Activated naive CD8-positive, alpha-beta T cell treated with anti-CD3 and anti-CD28 coated beads, Interleukin-2, amount 50 U/mL, for 24 hours (primary cell): Measurements from ENCODE around the gene TCF4.
A peak's percentile ranks its signal among the peaks of the same experiment; 100 is the strongest.

Source experiments
- ATAC-seq: fragments of 150-1000 bp; cut with Tn5 transposase; one replicate; pipeline ENCODE4 v1.10.0; 2021
- DNase-seq: peaks from one replicate; pipeline ENCODE4 v3.0.0; 2021
- H3K27ac Mint-ChIP-seq: one replicate; pipeline ENCODE4 v1.8.0; 2021; ENCODE audit warnings: mild to moderate bottlenecking, mixed read lengths
- H3K27me3 Mint-ChIP-seq: one replicate; pipeline ENCODE4 v1.8.0; 2021; ENCODE audit warnings: mixed read lengths
- H3K36me3 Mint-ChIP-seq: one replicate; pipeline ENCODE4 v1.8.0; 2021; ENCODE audit warnings: low read depth, mixed read lengths
- H3K4me1 Mint-ChIP-seq: one replicate; pipeline ENCODE4 v1.8.0; 2021; ENCODE audit warnings: mixed read lengths
- H3K4me3 Mint-ChIP-seq: one replicate; pipeline ENCODE4 v1.8.0; 2021; ENCODE audit warnings: mild to moderate bottlenecking, moderate library complexity, mixed read lengths
- H3K9me3 Mint-ChIP-seq: one replicate; pipeline ENCODE4 v1.8.0; 2021; ENCODE audit warnings: mixed read lengths

The TCF4 gene

GRCh38 chr18:55405893-55406406, 182.0 kb downstream of the TCF4 start:
- no peak overlapping the region for H3K4me3 Mint-ChIP-seq
- no peaks in the 10 kb centered on the region for H3K9me3 Mint-ChIP-seq
- peaks cover 6% of the 10 kb centered on the region for H3K4me1 Mint-ChIP-seq
- ATAC-seq (no peak), DNase-seq (peak; percentile 10)
- H3K36me3 Mint-ChIP-seq, result no peaks in the 10 kb centered on the region
- peak overlapping the region; percentile 14 for H3K27ac Mint-ChIP-seq
- peaks cover 2% of the 10 kb centered on the region for H3K27me3 Mint-ChIP-seq

- Mint-ChIP-seq H3K4me1 (peaks cover 6% of the 10 kb centered on the region), H3K27ac (no peak overlapping the region), H3K27me3 (peaks cover 2% of the 10 kb centered on the region), H3K4me3 (no peak overlapping the region), H3K36me3 (no peaks in the 10 kb centered on the region), H3K9me3 (no peaks in the 10 kb centered on the region)
- no peak for DNase-seq
- ATAC-seq, result no peak
These were observed 182.5 kb downstream of the TCF4 start for GRCh38 chr18:55405475-55405874.

GRCh38 chr18:55404832-55405465, 183.0 kb downstream of the TCF4 start:
- Mint-ChIP-seq H3K27me3 (peaks cover 2% of the 10 kb centered on the region), H3K4me1 (peaks cover 6% of the 10 kb centered on the region), H3K9me3 (no peaks in the 10 kb centered on the region), H3K36me3 (no peaks in the 10 kb centered on the region), H3K4me3 (no peak overlapping the region), H3K27ac (no peak overlapping the region)
- no peak for ATAC-seq
- no peak for DNase-seq

- H3K27ac Mint-ChIP-seq, result no peak overlapping the region
- no peaks in the 10 kb centered on the region for H3K36me3 Mint-ChIP-seq
These were observed 183.7 kb downstream of the TCF4 start for GRCh38 chr18:55404136-55404830.

GRCh38 chr18:55403421-55403949, 184.5 kb downstream of the TCF4 start:
- ATAC-seq (no peak), DNase-seq (no peak)
- H3K27me3 Mint-ChIP-seq, result peaks cover 2% of the 10 kb centered on the region
- H3K36me3 Mint-ChIP-seq, result no peaks in the 10 kb centered on the region
- peaks cover 6% of the 10 kb centered on the region for H3K4me1 Mint-ChIP-seq
- no peak overlapping the region for H3K4me3 Mint-ChIP-seq
- no peak overlapping the region for H3K27ac Mint-ChIP-seq
- no peaks in the 10 kb centered on the region for H3K9me3 Mint-ChIP-seq

More at GRCh38 chr18:55404136-55404830, 183.7 kb downstream of the TCF4 start:
- Mint-ChIP-seq H3K4me1 (peaks cover 6% of the 10 kb centered on the region), H3K27me3 (peaks cover 2% of the 10 kb centered on the region), H3K9me3 (no peaks in the 10 kb centered on the region), H3K4me3 (no peak overlapping the region)
- DNase-seq (no peak), ATAC-seq (no peak)

- Mint-ChIP-seq H3K4me1 (peaks cover 6% of the 10 kb centered on the region), H3K4me3 (no peak overlapping the region), H3K27ac (no peak overlapping the region), H3K36me3 (no peaks in the 10 kb centered on the region), H3K27me3 (peaks cover 2% of the 10 kb centered on the region), H3K9me3 (no peaks in the 10 kb centered on the region)
- ATAC-seq, result no peak
- no peak for DNase-seq
These were observed 185.1 kb downstream of the TCF4 start for GRCh38 chr18:55402731-55403405.

GRCh38 chr18:55401638-55402191, 186.3 kb downstream of the TCF4 start:
- H3K27me3 Mint-ChIP-seq, result peaks cover 2% of the 10 kb centered on the region
- DNase-seq (no peak), ATAC-seq (no peak)
- no peak overlapping the region for H3K4me3 Mint-ChIP-seq
- peaks cover 6% of the 10 kb centered on the region for H3K4me1 Mint-ChIP-seq
- no peak overlapping the region for H3K27ac Mint-ChIP-seq
- no peaks in the 10 kb centered on the region for H3K9me3 Mint-ChIP-seq
- H3K36me3 Mint-ChIP-seq, result no peaks in the 10 kb centered on the region

GRCh38 chr18:55400590-55401541, 187.1 kb downstream of the TCF4 start:
- Mint-ChIP-seq H3K27ac (no peak overlapping the region), H3K27me3 (peaks cover 2% of the 10 kb centered on the region), H3K36me3 (no peaks in the 10 kb centered on the region), H3K4me1 (peaks cover 5% of the 10 kb centered on the region), H3K4me3 (no peak overlapping the region), H3K9me3 (no peaks in the 10 kb centered on the region)
- DNase-seq, result no peak
- no peak for ATAC-seq

GRCh38 chr18:55400081-55400480, 187.9 kb downstream of the TCF4 start:
- H3K4me3 Mint-ChIP-seq, result no peak overlapping the region
- no peaks in the 10 kb centered on the region for H3K9me3 Mint-ChIP-seq
- peaks cover 2% of the 10 kb centered on the region for H3K27me3 Mint-ChIP-seq
- ATAC-seq, result no peak
- no peaks in the 10 kb centered on the region for H3K4me1 Mint-ChIP-seq
- no peak overlapping the region for H3K27ac Mint-ChIP-seq
- no peaks in the 10 kb centered on the region for H3K36me3 Mint-ChIP-seq
- DNase-seq, result no peak

- Mint-ChIP-seq H3K9me3 (no peaks in the 10 kb centered on the region), H3K27me3 (no peaks in the 10 kb centered on the region), H3K4me1 (no peaks in the 10 kb centered on the region), H3K4me3 (no peak overlapping the region), H3K36me3 (no peaks in the 10 kb centered on the region), H3K27ac (no peak overlapping the region)
- DNase-seq, result no peak
- ATAC-seq, result no peak
These were observed 189.1 kb downstream of the TCF4 start for GRCh38 chr18:55398858-55399257.

- Mint-ChIP-seq H3K4me1 (no peaks in the 10 kb centered on the region), H3K9me3 (no peaks in the 10 kb centered on the region), H3K36me3 (no peaks in the 10 kb centered on the region), H3K27me3 (no peaks in the 10 kb centered on the region), H3K27ac (no peak overlapping the region), H3K4me3 (no peak overlapping the region)
- ATAC-seq (no peak), DNase-seq (no peak)
These were observed 191.0 kb downstream of the TCF4 start for GRCh38 chr18:55396979-55397378.

GRCh38 chr18:55396267-55396905, 191.6 kb downstream of the TCF4 start:
- Mint-ChIP-seq H3K27me3 (no peaks in the 10 kb centered on the region), H3K27ac (no peak overlapping the region), H3K9me3 (no peaks in the 10 kb centered on the region), H3K36me3 (no peaks in the 10 kb centered on the region), H3K4me1 (no peaks in the 10 kb centered on the region), H3K4me3 (no peak overlapping the region)
- DNase-seq (no peak), ATAC-seq (no peak)

GRCh38 chr18:55395799-55396198, 192.2 kb downstream of the TCF4 start:
- Mint-ChIP-seq H3K4me1 (no peaks in the 10 kb centered on the region), H3K36me3 (no peaks in the 10 kb centered on the region), H3K4me3 (no peak overlapping the region), H3K27me3 (no peaks in the 10 kb centered on the region), H3K27ac (no peak overlapping the region), H3K9me3 (no peaks in the 10 kb centered on the region)
- ATAC-seq, result no peak
- DNase-seq, result no peak
